ENCODE measurements around the gene KASH5.

The KASH5 gene

GRCh38 chr19:49396738-49397505 lies 8.9 kb downstream of the KASH5 start:
- DNase-seq, result no peak

- DNase-seq, result no peak
Measured at GRCh38 chr19:49398001-49398615, 10.1 kb downstream of the KASH5 start.

- no peak for DNase-seq
Measured at GRCh38 chr19:49398931-49399330, 10.9 kb downstream of the KASH5 start.

GRCh38 chr19:49400029-49400428 lies 12.0 kb downstream of the KASH5 start:
- DNase-seq, result no peak

- DNase-seq, result peak; percentile 64
Measured at GRCh38 chr19:49403404-49404187, 15.5 kb downstream of the KASH5 start.

- DNase-seq, result no peak
Measured at GRCh38 chr19:49407079-49407478, 19.0 kb downstream of the KASH5 start.

GRCh38 chr19:49407482-49408015 lies 19.5 kb downstream of the KASH5 start:
- no peak for DNase-seq

- peak; percentile 19 for DNase-seq
Measured at GRCh38 chr19:49408816-49409440, 20.9 kb downstream of the KASH5 start.

- DNase-seq, result no peak
Measured at GRCh38 chr19:49409441-49410029, 21.5 kb downstream of the KASH5 start.

GRCh38 chr19:49411681-49412326 lies 23.8 kb downstream of the KASH5 start:
- no peak for DNase-seq

- DNase-seq, result peak; percentile 47
Measured at GRCh38 chr19:49413348-49413747, 25.3 kb downstream of the KASH5 start.

GRCh38 chr19:49414256-49414655 lies 26.2 kb downstream of the KASH5 start:
- DNase-seq, result no peak

GRCh38 chr19:49415102-49415809 lies 27.2 kb downstream of the KASH5 start:
- no peak for DNase-seq

- DNase-seq, result no peak
Measured at GRCh38 chr19:49415810-49416200, 27.8 kb downstream of the KASH5 start.

- no peak for DNase-seq
Measured at GRCh38 chr19:49417088-49417487, 29.0 kb downstream of the KASH5 start.

GRCh38 chr19:49418511-49418910 lies 30.5 kb downstream of the KASH5 start:
- no peak for DNase-seq

- DNase-seq, result no peak
Measured at GRCh38 chr19:49419173-49419572, 31.1 kb downstream of the KASH5 start.

GRCh38 chr19:49420227-49420626 lies 32.2 kb downstream of the KASH5 start:
- no peak for DNase-seq

GRCh38 chr19:49421039-49421877 lies 33.2 kb downstream of the KASH5 start:
- DNase-seq, result peak; percentile 35

- no peak for DNase-seq
Measured at GRCh38 chr19:49421878-49422202, 33.8 kb downstream of the KASH5 start.
